Ectodermal cell (in vitro differentiated cells): Measurements from ENCODE around the gene TMEM69. TPM values are rescaled to one million over a fixed set of nuclear protein-coding genes. Genes with fewer than 3 reads are reported as not detected.

ENCODE experiments used
- H3K27ac ChIP-seq: 2 replicates; pipeline ENCODE4 v1.7.0; 2013; ENCODE audit warnings: mild to moderate bottlenecking, low read depth, low read length; ENCODE audit not compliant: insufficient read depth, poor library complexity, severe bottlenecking
- H3K27me3 ChIP-seq: 2 replicates; pipeline ENCODE4 v1.7.0; 2013; ENCODE audit warnings: mild to moderate bottlenecking, low read length; ENCODE audit not compliant: insufficient read depth, control insufficient read depth, poor library complexity, severe bottlenecking
- H3K36me3 ChIP-seq: one replicate; pipeline ENCODE4 v1.7.0; 2013; ENCODE audit warnings: low read length; ENCODE audit not compliant: control insufficient read depth, insufficient read depth
- H3K4me1 ChIP-seq: one replicate; pipeline ENCODE4 v1.7.0; 2013; ENCODE audit warnings: low read length; ENCODE audit not compliant: control insufficient read depth, insufficient read depth
- H3K4me3 ChIP-seq: 2 replicates; pipeline ENCODE4 v1.7.0; 2013; ENCODE audit warnings: low read depth, low read length, control low read depth; ENCODE audit not compliant: insufficient read depth
- H3K9me3 ChIP-seq: 2 replicates; pipeline ENCODE4 v1.7.0; 2013; ENCODE audit warnings: mild to moderate bottlenecking, low read length, moderate library complexity; ENCODE audit not compliant: control insufficient read depth
- WGBS, 2 experiments: methylation state at CpG; one replicate each; pipeline ENCODE4 v1.1.7; 2013; ENCODE audit warnings: missing lambda C conversion rate in 2 of 2; 5-methylcytosine and 5-hydroxymethylcytosine counted together
- polyA plus RNA-seq, 4 experiments: library from polyadenylated mRNA; stranded (reverse); fragments of 50-300 nt; gene quantifications; one replicate each; pipeline ENCODE4 v1.2.3, GENCODE V29; 2013

TMEM69 gene
- polyA plus RNA-seq (2013, experiment 1 of 4): 46.2 TPM
- 51.3 TPM for polyA plus RNA-seq (2013, experiment 2 of 4)
- 56.2 TPM for polyA plus RNA-seq (2013, experiment 3 of 4)
- 59.7 TPM for polyA plus RNA-seq (2013, experiment 4 of 4)

GRCh38 chr1:45687754-45688740 lies at the start of gene TMEM69:
TMEM69 (plus strand) TSS chr1:45688181; CDS start chr1:45691069, 2,888 bp downstream.
- peak within 1 kb of the TSS; percentile 95 for H3K27ac ChIP-seq
- H3K36me3 ChIP-seq: no peaks in the 10 kb centered on the region
- H3K9me3 ChIP-seq: no peaks in the 10 kb centered on the region
- peak within 1 kb of the TSS; percentile 99 for H3K4me3 ChIP-seq
- WGBS, 2 experiments: 4% methylated on average over 22 to 24 of the region's 24 CpGs
- H3K27me3 ChIP-seq: no peaks in the 10 kb centered on the region
- peaks cover 7% of the 10 kb centered on the region for H3K4me1 ChIP-seq

GRCh38 chr1:45640293-45640692 lies 47.7 kb upstream of the TMEM69 start:
- 95 to 97% methylated on average over 1 of the region's 1 CpG for WGBS, 2 experiments
- no peaks in the 10 kb centered on the region for H3K27me3 ChIP-seq
- H3K4me3 ChIP-seq: no peak overlapping the region
- H3K9me3 ChIP-seq: no peaks in the 10 kb centered on the region
- no peak overlapping the region for H3K27ac ChIP-seq
- H3K36me3 ChIP-seq: peaks cover 53% of the 10 kb centered on the region
- H3K4me1 ChIP-seq: no peaks in the 10 kb centered on the region

- peaks cover 51% of the 10 kb centered on the region for H3K36me3 ChIP-seq
- no peak overlapping the region for H3K4me3 ChIP-seq
- H3K27me3 ChIP-seq: no peaks in the 10 kb centered on the region
- 93% methylated on average over 5 of the region's 5 CpGs for WGBS, 2 experiments
- no peaks in the 10 kb centered on the region for H3K9me3 ChIP-seq
- H3K4me1 ChIP-seq: no peaks in the 10 kb centered on the region
- no peak overlapping the region for H3K27ac ChIP-seq
Measured at GRCh38 chr1:45643321-45643720, 44.7 kb upstream of the TMEM69 start.

- Histone ChIP-seq H3K27me3 (no peaks in the 10 kb centered on the region), H3K4me1 (no peaks in the 10 kb centered on the region), H3K9me3 (no peaks in the 10 kb centered on the region), H3K27ac (no peak overlapping the region), H3K4me3 (no peak overlapping the region), H3K36me3 (peaks cover 45% of the 10 kb centered on the region)
Measured at GRCh38 chr1:45643978-45644377, 44.0 kb upstream of the TMEM69 start.

GRCh38 chr1:45644661-45645060 lies 43.3 kb upstream of the TMEM69 start:
- WGBS, 2 experiments: 90 to 98% methylated on average over 2 of the region's 2 CpGs
- H3K36me3 ChIP-seq: peaks cover 44% of the 10 kb centered on the region

GRCh38 chr1:45647248-45648021 lies 40.5 kb upstream of the TMEM69 start:
- no peak overlapping the region for H3K4me3 ChIP-seq
- H3K9me3 ChIP-seq: no peaks in the 10 kb centered on the region
- H3K27me3 ChIP-seq: no peaks in the 10 kb centered on the region
- WGBS, 2 experiments: 96 to 97% methylated on average over 9 of the region's 9 CpGs
- no peaks in the 10 kb centered on the region for H3K4me1 ChIP-seq
- H3K27ac ChIP-seq: no peak overlapping the region
- H3K36me3 ChIP-seq: peaks cover 36% of the 10 kb centered on the region

More at GRCh38 chr1:45644661-45645060, 43.3 kb upstream of the TMEM69 start:
- no peaks in the 10 kb centered on the region for H3K27me3 ChIP-seq
- H3K4me1 ChIP-seq: no peaks in the 10 kb centered on the region
- H3K27ac ChIP-seq: no peak overlapping the region
- no peak overlapping the region for H3K4me3 ChIP-seq
- no peaks in the 10 kb centered on the region for H3K9me3 ChIP-seq

- 93 to 98% methylated on average over 11 to 12 of the region's 12 CpGs for WGBS, 2 experiments
- Histone ChIP-seq H3K27me3 (no peaks in the 10 kb centered on the region), H3K36me3 (peaks cover 75% of the 10 kb centered on the region), H3K27ac (no peak overlapping the region), H3K9me3 (no peaks in the 10 kb centered on the region), H3K4me1 (no peaks in the 10 kb centered on the region), H3K4me3 (no peak overlapping the region)
Measured at GRCh38 chr1:45654540-45655280, 33.3 kb upstream of the TMEM69 start.

GRCh38 chr1:45656573-45657226 lies 31.3 kb upstream of the TMEM69 start:
- Histone ChIP-seq H3K27ac (no peak overlapping the region), H3K9me3 (no peaks in the 10 kb centered on the region), H3K27me3 (no peaks in the 10 kb centered on the region), H3K36me3 (peaks cover 78% of the 10 kb centered on the region), H3K4me1 (no peaks in the 10 kb centered on the region), H3K4me3 (no peak overlapping the region)
- 89 to 93% methylated on average over 2 to 3 of the region's 3 CpGs for WGBS, 2 experiments

GRCh38 chr1:45658171-45658570 lies 29.8 kb upstream of the TMEM69 start:
- no peaks in the 10 kb centered on the region for H3K27me3 ChIP-seq
- peaks cover 71% of the 10 kb centered on the region for H3K36me3 ChIP-seq
- H3K9me3 ChIP-seq: no peaks in the 10 kb centered on the region
- no peak overlapping the region for H3K4me3 ChIP-seq
- H3K4me1 ChIP-seq: no peaks in the 10 kb centered on the region
- WGBS, 2 experiments: 94 to 95% methylated on average over 2 of the region's 2 CpGs
- H3K27ac ChIP-seq: no peak overlapping the region
